NCI-H82 (cell line): ENCODE data around the gene GPR137.

ENCODE experiments used
- DNase-seq: peaks from one replicate; lab custom pipeline; 2025; lab: John Stamatoyannopoulos, UW

GPR137 gene

GRCh38 chr11:64263947-64264317 is 21.7 kb upstream of the GPR137 start:
- DNase-seq, result no peak

- no peak for DNase-seq
These were observed 21.2 kb upstream of the GPR137 start for GRCh38 chr11:64264371-64264852.

GRCh38 chr11:64265176-64266160 is 20.2 kb upstream of the GPR137 start:
- no peak for DNase-seq

GRCh38 chr11:64266339-64266738 is 19.3 kb upstream of the GPR137 start:
- no peak for DNase-seq

- DNase-seq, result no peak
These were observed 18.3 kb upstream of the GPR137 start for GRCh38 chr11:64267207-64267945.

GRCh38 chr11:64268025-64268892 is 17.4 kb upstream of the GPR137 start:
- DNase-seq, result peak; percentile 71

- DNase-seq, result peak; percentile 57
These were observed 16.6 kb upstream of the GPR137 start for GRCh38 chr11:64268893-64269539.

- DNase-seq, result peak; percentile 99
These were observed 16.0 kb upstream of the GPR137 start for GRCh38 chr11:64269540-64270220.

- DNase-seq, result peak; percentile 38
These were observed 10.4 kb upstream of the GPR137 start for GRCh38 chr11:64275031-64275800.

- no peak for DNase-seq
These were observed 9.8 kb upstream of the GPR137 start for GRCh38 chr11:64275841-64276240.

- DNase-seq, result no peak
These were observed 8.8 kb upstream of the GPR137 start for GRCh38 chr11:64276653-64277431.

- no peak for DNase-seq
These were observed 7.0 kb upstream of the GPR137 start for GRCh38 chr11:64278576-64279190.

- no peak for DNase-seq
These were observed 3.5 kb upstream of the GPR137 start for GRCh38 chr11:64281957-64282770.

GRCh38 chr11:64283092-64283491 is 2.6 kb upstream of the GPR137 start:
- peak; percentile 71 for DNase-seq

GRCh38 chr11:64284048-64284961 is 1.3 kb upstream of the GPR137 start, which contains the start of gene BAD:
BAD (minus strand) TSS chr11:64284665; CDS start chr11:64284368, 297 bp downstream.
- peak; percentile 95 for DNase-seq
